Endothelial cell of umbilical vein (primary cell): ENCODE measurements around the gene PLXND1. TPM values are rescaled to one million over a fixed set of nuclear protein-coding genes. Genes with fewer than 3 reads are reported as not detected.

Experiments used
- BruUV-seq: library from RNA; stranded (reverse); fragments of 400-500 nt; replicated peaks from 2 replicates; lab custom pipeline; 2021; lab: Mats Ljungman, UMichigan
- CTCF ChIA-PET: fragments of 300-600, 350-600 bp; sonication (Branson Sonifier 250); formaldehyde crosslinking; loops from one replicate; lab custom pipeline; 2021; ENCODE audit warnings: antibody characterized with exemption, inconsistent platforms; lab: Charles Lee
- POLR2A ChIA-PET: fragments of 300-600, 350-600 bp; sonication (Branson Sonifier 250); formaldehyde crosslinking; loops from one replicate; lab custom pipeline; 2021; ENCODE audit warnings: antibody characterized with exemption, inconsistent platforms; lab: Charles Lee
- DNase-seq: peaks from one replicate; pipeline ENCODE4 v3.0.0-alpha.2; 2011; ENCODE audit warnings: low read depth, low spot score
- FAIRE-seq: peaks from 2 replicates; lab custom pipeline; 2011; peaks lifted over from hg19 to GRCh38; lab: Jason Lieb, UNC
- H2AFZ ChIP-seq: 2 replicates; pipeline ENCODE4 v1.6.0; 2012; ENCODE audit warnings: low read depth, low read length, control low read depth, inconsistent platforms
- H3K27ac ChIP-seq: 2 replicates; pipeline ENCODE4 v1.5.1; 2011; ENCODE audit warnings: low read depth, mild to moderate bottlenecking, control low read depth, low read length, moderate library complexity; ENCODE audit not compliant: insufficient read depth
- H3K27me3 ChIP-seq, 2 experiments: 2 replicates each; pipeline versions ENCODE4 v1.6.0 to v1.6.1; 2011; ENCODE audit warnings: low read length in 2 of 2, mixed read lengths in 1 of 2; ENCODE audit not compliant: control insufficient read depth in 2 of 2, insufficient read depth in 2 of 2
- H3K36me3 ChIP-seq, 2 experiments: 2 replicates in 1 of 2; 3 replicates in 1 of 2; pipeline ENCODE4 v1.5.1; 2011; ENCODE audit warnings: low read length in 2 of 2, mild to moderate bottlenecking in 1 of 2, moderate library complexity in 1 of 2; ENCODE audit not compliant: control insufficient read depth in 2 of 2, insufficient read depth in 2 of 2; ENCODE audit errors: extremely low read depth in 1 of 2
- H3K4me1 ChIP-seq: 3 replicates; pipeline ENCODE4 v1.5.1; 2011; ENCODE audit warnings: mild to moderate bottlenecking, low read length; ENCODE audit not compliant: control insufficient read depth, insufficient read depth; ENCODE audit errors: extremely low read depth
- H3K4me2 ChIP-seq: 2 replicates; pipeline ENCODE4 v1.6.1; 2011; ENCODE audit warnings: low read length, control low read depth, mixed read lengths; ENCODE audit not compliant: insufficient read depth
- H3K4me3 ChIP-seq, 3 experiments: fragments of 200-600 bp in 1 of 3; sonication (generic), shearing (Covaris generic) in 1 of 3; replicated peaks in 1 of 3; 2 replicates each; pipeline ENCODE4 v1.5.1; 2011 to 2016; ENCODE audit warnings: control low read depth in 3 of 3, low read length in 3 of 3, mild to moderate bottlenecking in 2 of 3, inconsistent platforms in 1 of 3, low read depth in 1 of 3, moderate library complexity in 1 of 3; ENCODE audit not compliant: insufficient read depth in 1 of 3
- H3K79me2 ChIP-seq: 2 replicates; pipeline ENCODE4 v1.6.0; 2012; ENCODE audit warnings: low read length, inconsistent platforms; ENCODE audit not compliant: control insufficient read depth, insufficient read depth
- H3K9ac ChIP-seq: replicated peaks from 2 replicates; pipeline ENCODE3; 2011; ENCODE audit warnings: low read length, control low read depth; ENCODE audit not compliant: insufficient read depth; ENCODE audit errors: extremely low read depth
- H3K9me1 ChIP-seq: replicated peaks from 3 replicates; pipeline ENCODE4 v1.6.0; 2011; ENCODE audit warnings: mild to moderate bottlenecking, low read length; ENCODE audit not compliant: control insufficient read depth, insufficient read depth; ENCODE audit errors: extremely low read depth
- H3K9me3 ChIP-seq: replicated peaks from 2 replicates; pipeline ENCODE4 v1.5.1; 2012; ENCODE audit warnings: low read length, inconsistent platforms; ENCODE audit not compliant: control insufficient read depth, insufficient read depth
- H4K20me1 ChIP-seq: replicated peaks from 2 replicates; pipeline ENCODE3; 2011; ENCODE audit warnings: mild to moderate bottlenecking, low read length; ENCODE audit not compliant: control insufficient read depth, insufficient read depth; ENCODE audit errors: extremely low read depth
- EZH2 ChIP-seq: IDR thresholded peaks from 2 replicates; pipeline ENCODE4 v1.6.1; 2012; ENCODE audit warnings: borderline replicate concordance, low read depth, mild to moderate bottlenecking, moderate library complexity, low read length, inconsistent platforms; ENCODE audit not compliant: severe bottlenecking
- FOS ChIP-seq: IDR thresholded peaks from 2 replicates; pipeline ENCODE4 v1.6.1; 2011; ENCODE audit warnings: mild to moderate bottlenecking, low read length, moderate library complexity, borderline replicate concordance; ENCODE audit not compliant: insufficient read depth
- GATA2 ChIP-seq: IDR thresholded peaks from 2 replicates; pipeline ENCODE4 v1.7.0; 2011; ENCODE audit warnings: low read depth, mild to moderate bottlenecking, moderate library complexity, mixed read lengths, low read length; ENCODE audit not compliant: insufficient read length, insufficient read depth
- JUN ChIP-seq: IDR thresholded peaks from 2 replicates; pipeline ENCODE4 v1.6.1; 2011; ENCODE audit warnings: borderline replicate concordance, low read depth; ENCODE audit not compliant: insufficient read length, insufficient read depth
- MAX ChIP-seq: IDR thresholded peaks from 2 replicates; pipeline ENCODE4 v1.6.1; 2011; ENCODE audit not compliant: insufficient read depth, insufficient read length
- MYC ChIP-seq: IDR thresholded peaks from one replicate; pipeline ENCODE4 v1.6.1; 2011; ENCODE audit warnings: mild to moderate bottlenecking, low read depth, low read length
- POLR2A ChIP-seq: IDR thresholded peaks from 2 replicates; pipeline ENCODE4 v1.6.1; 2012; ENCODE audit warnings: low read depth, mild to moderate bottlenecking, control low read depth, low read length
- POLR2AphosphoS5 ChIP-seq: IDR thresholded peaks from 2 replicates; pipeline ENCODE4 v1.6.1; 2012; ENCODE audit warnings: low read depth, mild to moderate bottlenecking, control low read depth, low read length, moderate library complexity; ENCODE audit not compliant: insufficient read depth
- dilution Hi-C: fragments of 300-500 bp; cut with MboI; formaldehyde crosslinking; loops from one replicate; pipeline ENCODE4 v1.15.0; 2019; ENCODE audit warnings: low sequenced_read_pairs; ENCODE audit not compliant: extremely low pct_ligation_motif_present
- intact Hi-C: fragments of 100-400 bp; cut with micrococcal nuclease; formaldehyde crosslinking; loops from one replicate; pipeline ENCODE4 v1.10.0; 2022
- polyA plus RNA-seq, 4 experiments: library from polyadenylated mRNA; depleted of rRNA in 3 of 4; stranded (reverse) in 3 of 4; unstranded in 1 of 4; fragments of >200 nt; gene quantifications; 2 replicates each; pipeline versions ENCODE4 v1.2.1 to v1.2.3, GENCODE V29; 2011 to 2012; ENCODE audit warnings: missing spikeins in 1 of 4
- total RNA-seq: library from RNA; stranded (reverse); gene quantifications from 2 replicates; pipeline ENCODE4 v1.2.3, GENCODE V29; 2021
- TF ChIP-seq, protein P1 (sequence below), 2 donors: IDR thresholded peaks; 1 replicate in 1 of 2; 2 replicates in 1 of 2; pipeline ENCODE4 v1.5.1; 2011; ENCODE audit warnings: low read length in 2 of 2, mild to moderate bottlenecking in 2 of 2, moderate library complexity in 2 of 2, control low read depth in 1 of 2, inconsistent platforms in 1 of 2, low read depth in 1 of 2; ENCODE audit not compliant: insufficient read depth in 1 of 2; ENCODE audit errors: extremely low read depth in 1 of 2

The PLXND1 gene
- total and polyA plus RNA-seq, 2 donors (not counting 3 experiments of a cell fraction or from before 2014, with no cell fraction given), result 300 to 834 TPM

DNA sequence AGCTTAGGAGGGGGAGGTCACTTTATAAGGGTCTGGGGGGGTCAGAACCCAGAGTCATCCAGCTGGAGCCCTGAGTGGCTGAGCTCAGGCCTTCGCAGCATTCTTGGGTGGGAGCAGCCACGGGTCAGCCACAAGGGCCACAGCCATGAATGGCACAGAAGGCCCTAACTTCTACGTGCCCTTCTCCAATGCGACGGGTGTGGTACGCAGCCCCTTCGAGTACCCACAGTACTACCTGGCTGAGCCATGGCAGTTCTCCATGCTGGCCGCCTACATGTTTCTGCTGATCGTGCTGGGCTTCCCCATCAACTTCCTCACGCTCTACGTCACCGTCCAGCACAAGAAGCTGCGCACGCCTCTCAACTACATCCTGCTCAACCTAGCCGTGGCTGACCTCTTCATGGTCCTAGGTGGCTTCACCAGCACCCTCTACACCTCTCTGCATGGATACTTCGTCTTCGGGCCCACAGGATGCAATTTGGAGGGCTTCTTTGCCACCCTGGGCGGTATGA, 77.8 kb downstream of the PLXND1 start, which contains the start of gene RHO:
Gene RHO, plus strand, starts transcription at position 51 of the 512 bp plus-strand sequence. Its CDS starts 95 bp downstream, at position 146.
- DNase-seq, result no peak
- Histone ChIP-seq H3K9me1 (no peaks in the 10 kb centered on the region), H2AFZ (no peak within 1 kb of the TSS), H4K20me1 (no peaks in the 10 kb centered on the region), H3K36me3 (no peaks in the 10 kb centered on the region), H3K27ac (no peak within 1 kb of the TSS), H3K4me1 (peaks cover 11% of the 10 kb centered on the region), H3K9ac (no peak within 1 kb of the TSS), H3K4me2 (no peak within 1 kb of the TSS), H3K79me2 (no peaks in the 10 kb centered on the region), H3K4me3 (no peak within 1 kb of the TSS), H3K9me3 (no peaks in the 10 kb centered on the region), H3K27me3 (no peaks in the 10 kb centered on the region)
- dilution Hi-C loops, result no loop called here
- intact Hi-C loops, result no loop called here
- no peak for FAIRE-seq
- ChIA-PET CTCF (no interaction called here), POLR2A (interaction anchor here (0.6 kb wide), 1 partner anchor 231 kb away, joined by 3 read pairs; no protein-coding TSS in a partner anchor)
- no peak for TF ChIP-seq JUN
- TF ChIP-seq MAX, result no peak
- TF ChIP-seq, protein P1, sequence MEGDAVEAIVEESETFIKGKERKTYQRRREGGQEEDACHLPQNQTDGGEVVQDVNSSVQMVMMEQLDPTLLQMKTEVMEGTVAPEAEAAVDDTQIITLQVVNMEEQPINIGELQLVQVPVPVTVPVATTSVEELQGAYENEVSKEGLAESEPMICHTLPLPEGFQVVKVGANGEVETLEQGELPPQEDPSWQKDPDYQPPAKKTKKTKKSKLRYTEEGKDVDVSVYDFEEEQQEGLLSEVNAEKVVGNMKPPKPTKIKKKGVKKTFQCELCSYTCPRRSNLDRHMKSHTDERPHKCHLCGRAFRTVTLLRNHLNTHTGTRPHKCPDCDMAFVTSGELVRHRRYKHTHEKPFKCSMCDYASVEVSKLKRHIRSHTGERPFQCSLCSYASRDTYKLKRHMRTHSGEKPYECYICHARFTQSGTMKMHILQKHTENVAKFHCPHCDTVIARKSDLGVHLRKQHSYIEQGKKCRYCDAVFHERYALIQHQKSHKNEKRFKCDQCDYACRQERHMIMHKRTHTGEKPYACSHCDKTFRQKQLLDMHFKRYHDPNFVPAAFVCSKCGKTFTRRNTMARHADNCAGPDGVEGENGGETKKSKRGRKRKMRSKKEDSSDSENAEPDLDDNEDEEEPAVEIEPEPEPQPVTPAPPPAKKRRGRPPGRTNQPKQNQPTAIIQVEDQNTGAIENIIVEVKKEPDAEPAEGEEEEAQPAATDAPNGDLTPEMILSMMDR (IDR thresholded peaks at IDR 0.05; ENCODE audit: extremely low read depth in 1 of 2, insufficient read depth in 1 of 2, low read depth in 1 of 2, low read length in 2 of 2), result no peak
- no peak for TF ChIP-seq EZH2
- BruUV-seq, result no TSS peak

DNA sequence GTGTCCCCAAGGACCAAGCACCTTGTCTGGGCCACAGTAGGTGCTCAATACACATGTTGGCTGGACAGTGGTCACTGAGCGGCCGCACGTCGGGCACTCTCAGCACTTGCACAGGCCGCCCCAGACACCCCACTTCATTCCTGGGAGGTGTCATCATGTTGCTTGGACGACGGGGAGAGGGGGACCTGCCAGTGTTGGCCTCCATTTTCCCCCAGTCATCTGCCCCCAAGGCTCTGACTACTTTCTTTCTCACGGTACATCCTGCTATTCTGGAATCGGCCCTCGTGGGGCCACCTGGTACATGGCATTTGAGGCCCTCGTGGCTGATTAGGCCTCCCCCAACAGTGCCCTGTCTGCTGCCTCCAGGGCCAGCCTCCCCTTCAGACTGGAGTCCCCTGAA, 79.2 kb downstream of the PLXND1 start:
- Histone ChIP-seq H3K4me1 (peaks cover 11% of the 10 kb centered on the region), H2AFZ (no peak overlapping the region), H3K4me3 (no peak overlapping the region), H3K4me2 (no peak overlapping the region), H3K27me3 (no peaks in the 10 kb centered on the region), H3K9me3 (no peaks in the 10 kb centered on the region), H3K36me3 (no peaks in the 10 kb centered on the region), H3K27ac (no peak overlapping the region), H3K79me2 (no peaks in the 10 kb centered on the region), H4K20me1 (no peaks in the 10 kb centered on the region), H3K9me1 (no peaks in the 10 kb centered on the region), H3K9ac (no peak overlapping the region)
- FAIRE-seq (no peak), DNase-seq (no peak)
- BruUV-seq, result no TSS peak
- ChIA-PET POLR2A (no interaction called here), CTCF (no interaction called here)
- dilution Hi-C loops (no loop called here), intact Hi-C loops (no loop called here)
- TF ChIP-seq JUN (no peak), FOS (no peak), MYC (no peak), GATA2 (no peak), MAX (no peak), POLR2A (no peak), POLR2AphosphoS5 (no peak), EZH2 (no peak)
- TF ChIP-seq, protein P1 (IDR thresholded peaks at IDR 0.05; ENCODE audit: extremely low read depth in 1 of 2, insufficient read depth in 1 of 2, low read depth in 1 of 2, low read length in 2 of 2), result no peak
